ENCODE results near the gene ZNF467. TPM values are rescaled to one million over a fixed set of nuclear protein-coding genes. Genes with fewer than 3 reads are reported as not detected.

ZNF467 gene
- total and polyA plus RNA-seq, 4 experiments from 2014 or later = 1.2 to 3.9 (median 2.5) TPM

- no peak overlapping the region for H3K4me3 ChIP-seq (ENCODE audit: low read length in 2 of 2)
- no peak for DNase-seq
These were observed 1.1 kb upstream of the ZNF467 start for GRCh38 chr7:149774237-149775175.

GRCh38 chr7:149772956-149773434 is 393 bp downstream of the ZNF467 start:
- peak in 4 of 5 donors; percentile 30 to 44 (median 34) for DNase-seq
- no peaks in the 10 kb centered on the region for H3K27me3 ChIP-seq (ENCODE audit: insufficient read depth, low read length)
- no peaks in the 10 kb centered on the region for H3K9me3 ChIP-seq (ENCODE audit: control insufficient read depth in 1 of 2, low read length in 2 of 2)
- no peaks in the 10 kb centered on the region for H3K36me3 ChIP-seq (ENCODE audit: insufficient read depth, low read length)
- H3K27ac Mint-ChIP-seq = peak overlapping the region in 3 of 7 donors; percentile 38 to 82 (median 50)
- peaks cover 0 to 3% of the 10 kb centered on the region in 2 donors for H3K27me3 Mint-ChIP-seq
- peaks cover 3 to 17% (median 6%) of the 10 kb centered on the region in 4 donors for H3K4me1 Mint-ChIP-seq
- intact Hi-C loops (cut with micrococcal nuclease) = loop anchor here (1.0 to 2.0 kb wide), 3 partner anchors 59 to 100 kb away; partner anchors contain the start of genes ATP6V0E2 and ZNF862
- ChIA-PET POLR2A (ENCODE audit: partially characterized antibody) (interaction anchor here (1.0 to 1.5 kb wide), 2 partner anchors 65 to 149 kb away, joined by 3 to 4 read pairs; partner anchors contain the start of gene ZNF862), CTCF (ENCODE audit: partially characterized antibody) (no interaction called here)
- H3K9me3 Mint-ChIP-seq = no peaks in the 10 kb centered on the region
- peaks cover 16% of the 10 kb centered on the region for H3K4me1 ChIP-seq (ENCODE audit: insufficient read depth, low read length)
- H3K4me3 Mint-ChIP-seq = peak overlapping the region; percentile 81 to 91 (median 84)
- peak overlapping the region in 1 of 2 donors; percentile 54 for H3K4me3 ChIP-seq (ENCODE audit: low read length in 2 of 2)
- peaks cover 0 to 4% of the 10 kb centered on the region in 2 donors for H3K36me3 Mint-ChIP-seq
- H3K27ac ChIP-seq (ENCODE audit: low read depth, low read length) = no peak overlapping the region

More at GRCh38 chr7:149774237-149775175, 1.1 kb upstream of the ZNF467 start:
- H3K4me3 Mint-ChIP-seq = peak overlapping the region; percentile 48 to 80 (median 70)
- CTCF ChIA-PET (ENCODE audit: partially characterized antibody) = no interaction called here
- H3K36me3 ChIP-seq (ENCODE audit: insufficient read depth, low read length) = no peaks in the 10 kb centered on the region
- POLR2A ChIA-PET (ENCODE audit: partially characterized antibody) = no interaction called here
- H3K27me3 Mint-ChIP-seq = no peaks in the 10 kb centered on the region
- H3K9me3 ChIP-seq (ENCODE audit: control insufficient read depth in 1 of 2, low read length in 2 of 2) = no peaks in the 10 kb centered on the region
- H3K4me1 ChIP-seq (ENCODE audit: insufficient read depth, low read length) = peaks cover 16% of the 10 kb centered on the region
- no peak overlapping the region for H3K27ac ChIP-seq (ENCODE audit: low read depth, low read length)
- H3K36me3 Mint-ChIP-seq = no peaks in the 10 kb centered on the region
- H3K4me1 Mint-ChIP-seq = peaks cover 3 to 17% (median 6%) of the 10 kb centered on the region in 4 donors
- intact Hi-C loops (cut with micrococcal nuclease) = no loop called here
- no peaks in the 10 kb centered on the region for H3K27me3 ChIP-seq (ENCODE audit: insufficient read depth, low read length)
- H3K27ac Mint-ChIP-seq = peak overlapping the region in 2 of 7 donors; percentile 51 to 59
- no peaks in the 10 kb centered on the region for H3K9me3 Mint-ChIP-seq

GRCh38 chr7:149772241-149772955 is 990 bp downstream of the ZNF467 start:
- DNase-seq = peak in 1 of 5 donors; percentile 23
- peaks cover 0 to 6% of the 10 kb centered on the region in 2 donors for H3K36me3 Mint-ChIP-seq
- ChIA-PET POLR2A (ENCODE audit: partially characterized antibody) (interaction anchor here (0.6 to 1.5 kb wide), 6 partner anchors 14 to 487 kb away, joined by 3 to 4 read pairs (median 4); partner anchors contain the start of genes ZNF777 and ZNF862), CTCF (ENCODE audit: partially characterized antibody) (interaction anchor here (0.8 to 2.3 kb wide), 3 partner anchors 28 to 32 kb away, joined by 3 to 7 read pairs (median 7); no protein-coding TSS in a partner anchor)
- peak overlapping the region in 1 of 7 donors; percentile 23 for H3K27ac Mint-ChIP-seq
- Histone ChIP-seq H3K9me3 (ENCODE audit: control insufficient read depth in 1 of 2, low read length in 2 of 2) (no peaks in the 10 kb centered on the region), H3K4me1 (ENCODE audit: insufficient read depth, low read length) (peaks cover 16% of the 10 kb centered on the region), H3K36me3 (ENCODE audit: insufficient read depth, low read length) (no peaks in the 10 kb centered on the region), H3K27me3 (ENCODE audit: insufficient read depth, low read length) (no peaks in the 10 kb centered on the region), H3K27ac (ENCODE audit: low read depth, low read length) (no peak overlapping the region), H3K4me3 (ENCODE audit: low read length in 2 of 2) (peak overlapping the region in 1 of 2 donors; percentile 60)
- H3K27me3 Mint-ChIP-seq = peaks cover 0 to 3% of the 10 kb centered on the region in 2 donors
- H3K4me3 Mint-ChIP-seq = peak overlapping the region; percentile 61 to 84 (median 77)
- H3K9me3 Mint-ChIP-seq = no peaks in the 10 kb centered on the region
- intact Hi-C loops (cut with micrococcal nuclease) = loop anchor here (2.0 kb wide), 2 partner anchors 66 to 100 kb away; partner anchors contain the start of genes ATP6V0E2 and ZNF862
- peaks cover 3 to 17% (median 6%) of the 10 kb centered on the region in 4 donors for H3K4me1 Mint-ChIP-seq

GRCh38 chr7:149771720-149772240 is 1.6 kb downstream of the ZNF467 start:
- H3K27me3 ChIP-seq (ENCODE audit: insufficient read depth, low read length) = no peaks in the 10 kb centered on the region
- DNase-seq = peak; percentile 83 to 85 (median 84)
- H3K36me3 Mint-ChIP-seq = peaks cover 0 to 6% of the 10 kb centered on the region in 2 donors
- H3K4me1 Mint-ChIP-seq = peaks cover 3 to 17% (median 6%) of the 10 kb centered on the region in 4 donors
- intact Hi-C loops (cut with micrococcal nuclease) = loop anchor here (2.0 kb wide), 2 partner anchors 67 to 101 kb away; partner anchors contain the start of genes ATP6V0E2 and ZNF862
- H3K27ac ChIP-seq (ENCODE audit: low read depth, low read length) = peak overlapping the region; percentile 35
- H3K27ac Mint-ChIP-seq = peak overlapping the region in 2 of 7 donors; percentile 42 to 56
- ChIA-PET CTCF (ENCODE audit: partially characterized antibody) (interaction anchor here (0.8 to 2.3 kb wide), 4 partner anchors 28 to 32 kb away, joined by 3 to 7 read pairs (median 5); no protein-coding TSS in a partner anchor), POLR2A (ENCODE audit: partially characterized antibody) (interaction anchor here (0.6 to 1.5 kb wide), 6 partner anchors 15 to 487 kb away, joined by 3 to 4 read pairs (median 4); partner anchors contain the start of gene ZNF777)
- no peaks in the 10 kb centered on the region for H3K36me3 ChIP-seq (ENCODE audit: insufficient read depth, low read length)
- no peaks in the 10 kb centered on the region for H3K9me3 ChIP-seq (ENCODE audit: control insufficient read depth in 1 of 2, low read length in 2 of 2)
- H3K4me1 ChIP-seq (ENCODE audit: insufficient read depth, low read length) = peaks cover 15% of the 10 kb centered on the region
- peak overlapping the region; percentile 72 to 84 (median 77) for H3K4me3 Mint-ChIP-seq
- peak overlapping the region; percentile 52 to 60 for H3K4me3 ChIP-seq (ENCODE audit: low read length in 2 of 2)
- peaks cover 0 to 3% of the 10 kb centered on the region in 2 donors for H3K27me3 Mint-ChIP-seq
- no peaks in the 10 kb centered on the region for H3K9me3 Mint-ChIP-seq

- Histone ChIP-seq H3K4me3 (ENCODE audit: low read length in 2 of 2) (peak overlapping the region in 1 of 2 donors; percentile 60), H3K4me1 (ENCODE audit: insufficient read depth, low read length) (peaks cover 12% of the 10 kb centered on the region), H3K27me3 (ENCODE audit: insufficient read depth, low read length) (no peaks in the 10 kb centered on the region), H3K36me3 (ENCODE audit: insufficient read depth, low read length) (no peaks in the 10 kb centered on the region), H3K27ac (ENCODE audit: low read depth, low read length) (no peak overlapping the region), H3K9me3 (ENCODE audit: control insufficient read depth in 1 of 2, low read length in 2 of 2) (no peaks in the 10 kb centered on the region)
- Mint-ChIP-seq H3K27ac (peak overlapping the region in 3 of 7 donors; percentile 21 to 88 (median 29)), H3K4me3 (peak overlapping the region; percentile 62 to 84 (median 74)), H3K4me1 (peaks cover 0 to 17% (median 4%) of the 10 kb centered on the region in 4 donors), H3K36me3 (peaks cover 0 to 14% of the 10 kb centered on the region in 2 donors), H3K9me3 (peaks cover 0 to 2% (median 0%) of the 10 kb centered on the region in 8 donors), H3K27me3 (peaks cover 0 to 3% of the 10 kb centered on the region in 2 donors)
- intact Hi-C loops (cut with micrococcal nuclease) = no loop called here
- DNase-seq = no peak
- ChIA-PET POLR2A (ENCODE audit: partially characterized antibody) (interaction anchor here (1.0 to 1.5 kb wide), 5 partner anchors 16 to 310 kb away, joined by 3 to 4 read pairs (median 3); partner anchors contain the start of gene ZNF777), CTCF (ENCODE audit: partially characterized antibody) (interaction anchor here (1.1 to 2.3 kb wide), 3 partner anchors 29 to 31 kb away, joined by 3 to 7 read pairs (median 3); no protein-coding TSS in a partner anchor)
These were observed 2.4 kb downstream of the ZNF467 start for GRCh38 chr7:149770728-149771636.
